OCI-LY7 (cell line): ENCODE results near the gene OSBPL6. TPM values are rescaled to one million over a fixed set of nuclear protein-coding genes. Genes with fewer than 3 reads are reported as not detected.

Source experiments
- BruUV-seq: library from RNA; stranded (reverse); fragments of 400-500 nt; replicated peaks from 2 replicates; lab custom pipeline; 2021; lab: Mats Ljungman, UMichigan
- CTCF ChIA-PET: fragments of 300-600 bp; sonication (Branson Sonifier 250); formaldehyde crosslinking; loops from one replicate; lab custom pipeline; 2022; ENCODE audit warnings: antibody characterized with exemption; ENCODE audit not compliant: unreplicated experiment; lab: Charles Lee
- POLR2A ChIA-PET: fragments of 300-600 bp; sonication (Branson Sonifier 250); formaldehyde crosslinking; loops from one replicate; lab custom pipeline; 2022; ENCODE audit warnings: antibody characterized with exemption; lab: Charles Lee
- DNase-seq: peaks from one replicate; pipeline ENCODE4 v3.0.0-alpha.2; 2015; ENCODE audit warnings: low spot score
- H2AFZ ChIP-seq: fragments of 200-600 bp; sonication (generic), shearing (Covaris generic); 2 replicates; pipeline ENCODE4 v1.6.1; 2014; ENCODE audit warnings: mild to moderate bottlenecking, antibody characterized with exemption, low read length, moderate library complexity
- H3K27ac ChIP-seq: fragments of 200-600 bp; sonication (generic); 2 replicates; pipeline ENCODE4 v1.5.1; 2014; ENCODE audit warnings: mixed run types, low read depth, mild to moderate bottlenecking, moderate library complexity, low read length, inconsistent platforms; ENCODE audit not compliant: poor library complexity, severe bottlenecking
- H3K36me3 ChIP-seq: fragments of 200-600 bp; sonication (generic); 2 replicates; pipeline ENCODE4 v1.6.1; 2014; ENCODE audit warnings: mild to moderate bottlenecking, antibody characterized with exemption, low read length, moderate library complexity, mixed read lengths; ENCODE audit not compliant: insufficient read depth
- H3K4me1 ChIP-seq: fragments of 200-600 bp; sonication (generic); 2 replicates; pipeline ENCODE4 v1.5.1; 2014; ENCODE audit warnings: mild to moderate bottlenecking, low read length; ENCODE audit not compliant: insufficient read depth, poor library complexity, severe bottlenecking
- H3K4me2 ChIP-seq: fragments of 200-600 bp; sonication (generic); 2 replicates; pipeline ENCODE4 v1.6.1; 2014; ENCODE audit warnings: mild to moderate bottlenecking, low read length
- H3K4me3 ChIP-seq: fragments of 200-600 bp; sonication (generic); 2 replicates; pipeline ENCODE4 v1.5.1; 2014; ENCODE audit warnings: mild to moderate bottlenecking, low read depth, low read length; ENCODE audit not compliant: poor library complexity, severe bottlenecking
- H3K79me2 ChIP-seq: fragments of 200-600 bp; sonication (generic); 2 replicates; pipeline ENCODE4 v1.6.1; 2016; ENCODE audit warnings: low read depth, mild to moderate bottlenecking, low read length, moderate library complexity, mixed read lengths; ENCODE audit not compliant: insufficient read depth
- H3K9me2 ChIP-seq: fragments of 200-600 bp; sonication (generic); 2 replicates; pipeline ENCODE4 v1.6.1; 2016; ENCODE audit warnings: mild to moderate bottlenecking, low read length, mixed read lengths; ENCODE audit not compliant: insufficient read depth
- H3K9me3 ChIP-seq: fragments of 200-600 bp; sonication (generic); 2 replicates; pipeline ENCODE4 v1.6.1; 2014; ENCODE audit warnings: mild to moderate bottlenecking, mixed run types, low read length, mixed read lengths
- H4K20me1 ChIP-seq: fragments of 200-600 bp; sonication (generic); 2 replicates; pipeline ENCODE4 v1.6.1; 2014; ENCODE audit warnings: mild to moderate bottlenecking, antibody characterized with exemption, low read length, moderate library complexity, mixed read lengths; ENCODE audit not compliant: insufficient read depth
- EZH2phosphoT487 ChIP-seq: fragments of 200-600 bp; sonication (generic); IDR thresholded peaks from 2 replicates; pipeline ENCODE4 v1.6.1; 2018; ENCODE audit warnings: low read depth, borderline replicate concordance, mild to moderate bottlenecking, mixed run types, antibody characterized with exemption, low read length, moderate library complexity, mixed read lengths
- intact Hi-C: fragments of 100-400 bp; cut with micrococcal nuclease; formaldehyde crosslinking; loops from one replicate; pipeline ENCODE4 v1.10.0; 2022; ENCODE audit not compliant: unreplicated experiment
- total RNA-seq, 2 experiments: library from RNA; depleted of rRNA in 1 of 2; stranded (reverse); fragments of >200 nt in 1 of 2; shearing (Covaris generic) in 1 of 2; gene quantifications; 2 replicates each; pipeline ENCODE4 v1.2.3, GENCODE V29; 2014 to 2022
- TF ChIP-seq, protein P1 (sequence below): fragments of 200-600 bp; sonication (generic); conservative IDR thresholded peaks from 2 replicates; pipeline ENCODE4 v1.5.1; 2014; ENCODE audit warnings: mild to moderate bottlenecking, antibody characterized with exemption, low read length, moderate library complexity, mixed read lengths

OSBPL6 gene
- total RNA-seq, 2 experiments from 2014 or later = not detected

DNA sequence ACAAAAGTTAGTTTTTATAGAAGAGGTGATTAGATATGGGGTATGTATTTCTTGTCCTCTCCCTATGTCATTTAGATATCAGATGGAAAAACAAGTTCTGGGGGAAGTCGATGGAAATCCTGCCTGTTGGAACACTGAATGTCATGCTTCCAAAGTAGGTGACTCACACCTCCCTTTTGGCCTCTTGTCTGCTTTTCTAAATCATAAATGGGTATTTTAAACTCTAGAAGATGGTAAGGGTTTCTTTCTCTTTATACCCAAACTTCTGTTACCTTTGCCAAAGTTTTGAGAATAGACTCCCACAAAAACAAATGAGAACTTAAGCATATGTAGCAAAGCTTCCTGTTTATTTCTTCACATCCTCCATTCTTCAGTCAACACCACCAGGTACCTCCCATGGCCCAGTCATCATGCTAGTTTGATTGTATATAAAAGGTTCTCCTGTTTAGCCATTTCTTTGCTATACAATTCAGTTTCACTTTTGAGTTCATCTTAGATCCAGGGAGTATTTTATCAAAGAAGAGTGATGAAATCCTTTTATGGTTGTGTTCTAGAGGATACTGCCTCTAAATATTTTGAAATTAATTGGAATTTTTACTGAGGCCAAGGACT lies 192.8 kb downstream of the OSBPL6 start:
- Histone ChIP-seq H4K20me1 (no peaks in the 10 kb centered on the region), H3K4me3 (no peak overlapping the region), H3K27ac (no peak overlapping the region), H3K4me1 (no peaks in the 10 kb centered on the region), H2AFZ (no peak overlapping the region), H3K4me2 (no peak overlapping the region), H3K9me2 (no peaks in the 10 kb centered on the region), H3K9me3 (no peaks in the 10 kb centered on the region), H3K79me2 (no peaks in the 10 kb centered on the region), H3K36me3 (no peaks in the 10 kb centered on the region)
- POLR2A ChIA-PET = no interaction called here
- no TSS peak for BruUV-seq
- intact Hi-C loops = no loop called here
- CTCF ChIA-PET = no interaction called here
- DNase-seq = no peak
- TF ChIP-seq EZH2phosphoT487 = no peak
- TF ChIP-seq, protein P1, sequence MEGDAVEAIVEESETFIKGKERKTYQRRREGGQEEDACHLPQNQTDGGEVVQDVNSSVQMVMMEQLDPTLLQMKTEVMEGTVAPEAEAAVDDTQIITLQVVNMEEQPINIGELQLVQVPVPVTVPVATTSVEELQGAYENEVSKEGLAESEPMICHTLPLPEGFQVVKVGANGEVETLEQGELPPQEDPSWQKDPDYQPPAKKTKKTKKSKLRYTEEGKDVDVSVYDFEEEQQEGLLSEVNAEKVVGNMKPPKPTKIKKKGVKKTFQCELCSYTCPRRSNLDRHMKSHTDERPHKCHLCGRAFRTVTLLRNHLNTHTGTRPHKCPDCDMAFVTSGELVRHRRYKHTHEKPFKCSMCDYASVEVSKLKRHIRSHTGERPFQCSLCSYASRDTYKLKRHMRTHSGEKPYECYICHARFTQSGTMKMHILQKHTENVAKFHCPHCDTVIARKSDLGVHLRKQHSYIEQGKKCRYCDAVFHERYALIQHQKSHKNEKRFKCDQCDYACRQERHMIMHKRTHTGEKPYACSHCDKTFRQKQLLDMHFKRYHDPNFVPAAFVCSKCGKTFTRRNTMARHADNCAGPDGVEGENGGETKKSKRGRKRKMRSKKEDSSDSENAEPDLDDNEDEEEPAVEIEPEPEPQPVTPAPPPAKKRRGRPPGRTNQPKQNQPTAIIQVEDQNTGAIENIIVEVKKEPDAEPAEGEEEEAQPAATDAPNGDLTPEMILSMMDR = no peak

DNA sequence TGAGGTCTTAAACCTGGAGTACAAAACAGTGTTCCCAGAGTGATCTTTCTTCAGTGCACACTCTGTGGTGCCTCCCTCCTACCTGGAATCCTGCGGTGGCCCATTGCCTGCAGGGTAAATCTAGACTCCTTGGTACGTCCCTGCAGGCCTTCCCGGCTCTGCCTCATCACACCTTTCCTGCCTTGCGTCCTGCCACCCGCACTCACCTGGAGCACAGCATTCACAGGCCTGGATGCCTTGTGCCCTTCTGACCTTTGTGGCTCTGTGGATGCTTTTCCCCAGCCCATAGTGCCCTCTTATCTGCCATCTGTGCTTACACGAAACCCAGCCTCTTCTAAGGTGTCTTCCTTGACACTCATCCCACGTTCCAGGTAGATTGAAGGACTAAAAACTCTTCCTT lies 194.0 kb downstream of the OSBPL6 start:
- no peaks in the 10 kb centered on the region for H3K79me2 ChIP-seq
- H3K4me1 ChIP-seq = no peaks in the 10 kb centered on the region
- H3K9me2 ChIP-seq = no peaks in the 10 kb centered on the region
- no peak for DNase-seq
- H3K36me3 ChIP-seq = no peaks in the 10 kb centered on the region
- TF ChIP-seq, protein P1 = no peak
- no peak for TF ChIP-seq EZH2phosphoT487
- intact Hi-C loops = no loop called here
- no peak overlapping the region for H3K4me2 ChIP-seq
- POLR2A ChIA-PET = no interaction called here
- no peaks in the 10 kb centered on the region for H4K20me1 ChIP-seq
- no TSS peak for BruUV-seq
- no peaks in the 10 kb centered on the region for H3K9me3 ChIP-seq
- no peak overlapping the region for H2AFZ ChIP-seq
- H3K4me3 ChIP-seq = no peak overlapping the region
- no peak overlapping the region for H3K27ac ChIP-seq
- CTCF ChIA-PET = no interaction called here

DNA sequence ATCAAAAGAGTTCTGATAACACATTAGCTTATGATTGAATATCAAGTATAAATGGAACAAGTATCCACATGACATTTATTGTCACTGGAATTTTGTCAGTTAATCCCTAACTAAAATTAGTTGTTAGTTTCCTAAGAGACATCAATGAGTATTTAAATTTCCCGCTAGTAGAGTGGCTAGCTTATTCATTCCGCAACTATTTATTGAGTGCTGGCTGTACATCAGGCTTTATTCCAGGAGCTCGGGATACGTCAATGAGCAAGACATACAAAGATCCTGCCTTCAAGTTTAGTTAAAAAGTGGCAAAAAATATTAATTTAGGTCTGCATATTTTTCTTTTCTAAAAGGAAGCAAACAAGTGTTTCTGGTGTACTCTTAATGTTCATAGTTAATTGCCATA lies 197.4 kb downstream of the OSBPL6 start:
- intact Hi-C loops = no loop called here
- H3K27ac ChIP-seq = no peak overlapping the region
- H2AFZ ChIP-seq = no peak overlapping the region
- no peak overlapping the region for H3K4me2 ChIP-seq
- no TSS peak for BruUV-seq
- no peaks in the 10 kb centered on the region for H3K9me3 ChIP-seq
- POLR2A ChIA-PET = no interaction called here
- CTCF ChIA-PET = no interaction called here
- no peaks in the 10 kb centered on the region for H3K79me2 ChIP-seq
- DNase-seq = no peak
- no peaks in the 10 kb centered on the region for H3K4me1 ChIP-seq
- TF ChIP-seq, protein P1 = no peak
- no peak for TF ChIP-seq EZH2phosphoT487
- H3K4me3 ChIP-seq = no peak overlapping the region
- no peaks in the 10 kb centered on the region for H3K9me2 ChIP-seq
- no peaks in the 10 kb centered on the region for H4K20me1 ChIP-seq
- H3K36me3 ChIP-seq = no peaks in the 10 kb centered on the region
